GM10266 (cell line): Measurements from ENCODE around the gene RBM20.
A peak's percentile ranks its signal among the peaks of the same experiment; 100 is the strongest.

Source experiments
- DNase-seq: peaks from one replicate; pipeline ENCODE4 v3.0.0; 2012; ENCODE audit errors: extremely low spot score
- TF ChIP-seq, protein P1 (sequence below): IDR thresholded peaks from 2 replicates; pipeline ENCODE4 v1.5.1; 2012; ENCODE audit warnings: mild to moderate bottlenecking, low read depth; ENCODE audit not compliant: control insufficient read depth, insufficient read depth; ENCODE audit errors: missing control alignments

Gene RBM20

DNA sequence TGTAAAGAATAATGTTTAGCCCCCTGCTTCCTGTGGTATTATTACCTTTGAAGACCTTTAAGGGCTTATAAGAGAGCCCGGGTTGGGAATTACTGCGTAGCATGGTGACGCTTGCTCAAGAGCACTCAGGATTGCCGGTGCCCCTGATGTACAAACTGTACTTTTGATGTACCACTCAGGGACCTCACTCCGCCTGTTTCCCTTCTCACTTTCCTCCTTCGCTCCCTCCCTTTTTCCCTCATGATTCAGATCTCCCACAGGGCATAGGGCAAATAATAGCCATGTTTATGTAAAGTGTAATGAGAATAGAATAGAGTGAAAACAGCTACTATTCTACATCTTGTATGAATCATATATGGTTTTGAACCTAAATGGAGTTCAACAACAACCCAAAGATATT is 149.8 kb downstream of the RBM20 start:
- TF ChIP-seq, protein P1, sequence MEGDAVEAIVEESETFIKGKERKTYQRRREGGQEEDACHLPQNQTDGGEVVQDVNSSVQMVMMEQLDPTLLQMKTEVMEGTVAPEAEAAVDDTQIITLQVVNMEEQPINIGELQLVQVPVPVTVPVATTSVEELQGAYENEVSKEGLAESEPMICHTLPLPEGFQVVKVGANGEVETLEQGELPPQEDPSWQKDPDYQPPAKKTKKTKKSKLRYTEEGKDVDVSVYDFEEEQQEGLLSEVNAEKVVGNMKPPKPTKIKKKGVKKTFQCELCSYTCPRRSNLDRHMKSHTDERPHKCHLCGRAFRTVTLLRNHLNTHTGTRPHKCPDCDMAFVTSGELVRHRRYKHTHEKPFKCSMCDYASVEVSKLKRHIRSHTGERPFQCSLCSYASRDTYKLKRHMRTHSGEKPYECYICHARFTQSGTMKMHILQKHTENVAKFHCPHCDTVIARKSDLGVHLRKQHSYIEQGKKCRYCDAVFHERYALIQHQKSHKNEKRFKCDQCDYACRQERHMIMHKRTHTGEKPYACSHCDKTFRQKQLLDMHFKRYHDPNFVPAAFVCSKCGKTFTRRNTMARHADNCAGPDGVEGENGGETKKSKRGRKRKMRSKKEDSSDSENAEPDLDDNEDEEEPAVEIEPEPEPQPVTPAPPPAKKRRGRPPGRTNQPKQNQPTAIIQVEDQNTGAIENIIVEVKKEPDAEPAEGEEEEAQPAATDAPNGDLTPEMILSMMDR = no peak
- no peak for DNase-seq

DNA sequence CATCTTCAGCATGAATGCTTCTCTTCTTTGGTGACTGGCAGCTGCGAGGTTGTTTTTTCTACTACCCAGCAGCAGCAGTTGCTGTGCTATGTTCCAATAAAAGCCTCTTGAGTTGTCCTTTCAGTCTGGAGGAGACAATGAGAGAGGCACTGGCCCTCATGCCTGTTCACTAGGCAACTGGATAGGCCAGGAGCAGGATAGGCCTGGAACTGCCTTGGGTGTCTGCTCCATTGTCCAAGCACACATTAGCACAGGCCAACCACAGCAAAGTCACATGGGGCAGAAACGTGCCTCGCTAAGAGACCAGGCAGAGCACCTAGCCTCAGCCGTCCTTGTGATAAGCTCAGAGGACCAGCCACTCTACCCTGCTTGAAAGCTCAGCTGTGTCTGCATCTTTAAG is 150.7 kb downstream of the RBM20 start:
- no peak for DNase-seq
- TF ChIP-seq, protein P1 = no peak

DNA sequence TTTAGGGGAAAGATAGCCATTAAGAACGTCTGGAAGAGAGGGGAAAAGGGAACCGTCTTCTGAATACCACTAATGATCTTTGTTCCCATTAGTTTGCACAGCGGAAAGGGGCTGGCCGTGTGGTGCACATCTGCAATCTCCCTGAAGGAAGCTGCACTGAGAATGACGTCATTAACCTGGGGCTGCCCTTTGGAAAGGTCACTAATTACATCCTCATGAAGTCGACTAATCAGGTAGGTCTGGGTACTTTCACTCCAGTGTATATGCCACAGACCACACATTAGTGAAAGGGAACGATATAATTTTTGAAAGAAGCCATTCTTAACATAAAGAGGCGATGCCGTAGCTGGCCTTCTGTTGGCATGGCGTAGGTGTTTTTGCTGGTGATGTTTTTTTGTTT is 153.3 kb downstream of the RBM20 start:
- TF ChIP-seq, protein P1 = no peak
- no peak for DNase-seq

DNA sequence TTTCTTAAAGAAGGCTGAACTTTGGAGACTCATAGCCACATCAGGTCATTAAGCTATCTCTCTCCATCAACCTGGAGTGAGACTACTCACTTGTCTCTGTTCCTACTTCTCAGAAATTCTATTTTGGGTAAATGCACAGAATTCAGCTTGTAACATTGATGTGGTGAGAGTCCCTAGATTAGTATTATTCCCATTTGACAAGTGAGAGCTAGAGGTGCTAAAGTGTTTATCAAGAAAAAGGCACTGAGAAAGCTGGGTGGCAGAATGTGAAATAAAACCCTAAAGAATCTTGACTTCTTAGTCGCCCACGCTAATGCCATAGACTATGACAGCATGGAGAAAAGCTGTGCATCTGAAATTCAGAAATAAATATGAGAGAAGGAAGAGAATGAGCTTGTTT is 154.2 kb downstream of the RBM20 start:
- no peak for DNase-seq
- TF ChIP-seq, protein P1 = no peak

DNA sequence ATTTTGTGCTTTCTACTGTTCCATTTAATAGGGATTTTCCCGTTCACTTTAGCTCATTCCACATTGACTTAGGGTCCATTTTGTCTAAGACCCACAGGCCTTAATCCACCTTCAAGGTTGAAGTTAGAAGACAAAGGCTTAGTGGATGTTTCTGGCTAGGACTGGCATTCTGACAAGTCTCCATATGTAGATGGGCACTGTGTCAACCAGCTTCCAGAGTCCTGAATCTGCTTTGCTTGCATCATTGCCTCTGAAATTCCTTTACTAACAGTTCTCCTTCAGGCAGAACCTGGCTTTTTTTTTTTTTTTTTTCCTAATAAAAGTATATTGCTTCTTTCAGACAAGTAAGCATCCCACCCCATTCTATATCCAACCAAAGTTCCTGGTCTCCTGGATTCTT is 158.0 kb downstream of the RBM20 start:
- DNase-seq = no peak
- TF ChIP-seq, protein P1 = no peak

DNA sequence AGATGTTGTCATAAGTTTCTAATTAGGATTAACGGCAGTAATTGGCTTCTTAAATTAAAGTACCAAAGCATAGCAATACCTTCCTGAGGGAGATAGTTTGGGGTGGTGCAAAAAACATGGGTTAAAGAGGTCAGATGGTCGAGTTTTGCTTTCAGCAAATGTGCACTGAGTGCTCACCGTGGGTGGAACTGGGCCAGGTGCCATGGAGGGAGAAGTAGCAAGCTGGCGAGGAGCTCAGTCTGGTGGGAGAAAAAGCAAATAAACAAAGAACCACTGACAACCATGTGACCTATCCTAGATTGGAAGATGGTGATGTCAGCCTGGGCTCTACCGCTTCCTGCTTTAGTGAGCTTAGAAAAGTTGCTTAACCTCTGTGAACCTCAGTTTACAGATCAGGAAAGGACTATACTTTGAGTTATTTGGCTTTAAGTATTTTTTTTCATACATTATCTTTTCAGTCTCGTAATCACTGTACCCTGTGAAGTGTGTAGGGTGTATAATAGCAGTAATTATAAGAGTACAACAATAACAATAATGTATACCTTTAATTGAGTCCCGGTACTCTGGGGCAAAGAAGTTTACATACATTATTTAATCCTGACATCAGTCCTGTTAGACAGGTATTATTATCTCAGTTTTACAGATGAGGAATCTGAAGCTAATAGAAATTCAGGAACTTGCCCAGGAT is 158.6 kb downstream of the RBM20 start:
- DNase-seq = peak; percentile 53
- TF ChIP-seq, protein P1 = no peak

DNA sequence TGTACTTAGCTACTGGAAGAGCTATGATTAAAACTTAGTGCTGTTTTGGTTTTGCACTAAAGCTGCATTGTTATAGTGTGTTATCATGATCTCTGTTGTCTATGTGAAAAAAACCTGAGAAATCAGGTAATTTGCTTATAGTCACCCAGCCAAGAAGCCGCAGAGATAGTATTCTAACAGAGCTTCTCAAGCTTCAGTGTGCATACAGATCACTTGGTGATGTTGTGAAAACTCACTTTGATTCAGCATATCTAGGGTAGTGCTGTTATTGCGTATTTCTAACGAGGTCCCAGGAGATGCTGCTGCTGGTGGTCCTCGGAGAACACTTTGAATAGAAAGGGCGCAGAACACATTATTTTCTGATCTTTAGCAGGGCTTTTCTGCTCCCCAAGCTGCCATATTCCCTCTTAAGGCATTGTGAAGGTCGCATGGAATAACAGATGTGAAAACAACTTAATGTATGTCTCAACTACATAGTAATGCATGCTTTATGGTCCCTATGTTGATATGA is 159.2 kb downstream of the RBM20 start:
- TF ChIP-seq, protein P1 = no peak
- peak; percentile 30 for DNase-seq
